Neural cell (in vitro differentiated cells): ENCODE data around the gene ARID1B. TPM values are rescaled to one million over a fixed set of nuclear protein-coding genes. Genes with fewer than 3 reads are reported as not detected.

Experiments
- H2AFZ ChIP-seq: fragments of 200-600, 300-800 bp; sonication (generic), shearing (Covaris generic); 2 replicates; pipeline ENCODE4 v1.6.0; 2014; ENCODE audit warnings: low read depth, mild to moderate bottlenecking, antibody characterized with exemption, low read length, moderate library complexity
- H3F3A ChIP-seq: fragments of 200-600 bp; shearing (Covaris generic); 2 replicates; pipeline ENCODE4 v1.6.1; 2016; ENCODE audit warnings: mild to moderate bottlenecking, moderate library complexity, mixed read lengths, antibody characterized with exemption, low read length; ENCODE audit not compliant: insufficient read depth, poor library complexity, severe bottlenecking
- H3K27ac ChIP-seq: fragments of 200-600, 300-800 bp; sonication (generic), shearing (Covaris generic); 2 replicates; pipeline ENCODE4 v1.5.1; 2014; ENCODE audit warnings: mild to moderate bottlenecking, low read length, moderate library complexity
- H3K27me3 ChIP-seq: fragments of 300-800, 200-600 bp; sonication (generic), shearing (Covaris generic); 2 replicates; pipeline ENCODE4 v1.6.0; 2014; ENCODE audit warnings: mild to moderate bottlenecking, low read depth, low read length, moderate library complexity; ENCODE audit not compliant: insufficient read depth
- H3K36me3 ChIP-seq: fragments of 300-800, 200-600 bp; sonication (generic), shearing (Covaris generic); 2 replicates; pipeline ENCODE4 v1.5.1; 2014; ENCODE audit warnings: mild to moderate bottlenecking, antibody characterized with exemption, low read length, moderate library complexity; ENCODE audit not compliant: insufficient read depth
- H3K4me2 ChIP-seq: fragments of 300-800, 200-600 bp; sonication (generic), shearing (Covaris generic); 2 replicates; pipeline ENCODE4 v1.6.0; 2014; ENCODE audit warnings: mild to moderate bottlenecking, low read length
- H3K4me3 ChIP-seq: fragments of 300-800, 200-600 bp; sonication (generic), shearing (Covaris generic); 2 replicates; pipeline ENCODE4 v1.5.1; 2014; ENCODE audit warnings: mild to moderate bottlenecking, low read length, moderate library complexity
- H3K79me2 ChIP-seq: fragments of 200-600 bp; shearing (Covaris generic); replicated peaks from 2 replicates; pipeline ENCODE4 v1.6.0; 2014; ENCODE audit warnings: mild to moderate bottlenecking, low read length, moderate library complexity; ENCODE audit not compliant: insufficient read depth
- H3K9ac ChIP-seq: fragments of 300-800, 200-600 bp; sonication (generic), shearing (Covaris generic); 2 replicates; pipeline ENCODE4 v1.6.1; 2016; ENCODE audit warnings: mild to moderate bottlenecking, low read length, mixed read lengths
- H3K9me2 ChIP-seq: fragments of 200-600 bp; shearing (Covaris generic); 2 replicates; pipeline ENCODE4 v1.6.1; 2016; ENCODE audit warnings: mild to moderate bottlenecking, low read length, mixed read lengths; ENCODE audit not compliant: insufficient read depth
- H3K9me3 ChIP-seq: fragments of 200-600, 300-800 bp; sonication (generic), shearing (Covaris generic); 2 replicates; pipeline ENCODE4 v1.6.1; 2016; ENCODE audit warnings: mild to moderate bottlenecking, mixed run types, low read length, moderate library complexity, mixed read lengths
- H4K20me1 ChIP-seq: fragments of 200-600 bp; shearing (Covaris generic); 2 replicates; pipeline ENCODE4 v1.6.1; 2016; ENCODE audit warnings: mild to moderate bottlenecking, mixed run types; ENCODE audit not compliant: insufficient read depth
- CTCF ChIP-seq: fragments of 450-650 bp; IDR thresholded peaks from 2 replicates; pipeline ENCODE4 v1.5.1; 2014; ENCODE audit warnings: antibody characterized with exemption, mild to moderate bottlenecking, moderate library complexity; ENCODE audit not compliant: poor library complexity, severe bottlenecking
- EP300 ChIP-seq: fragments of 450-650 bp; conservative IDR thresholded peaks from 2 replicates; pipeline ENCODE4 v1.6.1; 2014; ENCODE audit warnings: antibody characterized with exemption, mild to moderate bottlenecking, moderate library complexity; ENCODE audit not compliant: poor library complexity, severe bottlenecking
- EZH2 ChIP-seq: fragments of 200-600, 300-800 bp; shearing (Covaris generic), sonication (generic); IDR thresholded peaks from 2 replicates; pipeline ENCODE4 v1.6.1; 2014; ENCODE audit warnings: antibody characterized with exemption, low read length, borderline replicate concordance, mild to moderate bottlenecking; ENCODE audit not compliant: insufficient read depth, poor library complexity, severe bottlenecking
- MXI1 ChIP-seq: fragments of 450-650 bp; conservative IDR thresholded peaks from 2 replicates; pipeline ENCODE4 v1.6.1; 2014; ENCODE audit warnings: antibody characterized with exemption, mild to moderate bottlenecking; ENCODE audit not compliant: poor library complexity, severe bottlenecking
- POLR2AphosphoS5 ChIP-seq: IDR thresholded peaks from 2 replicates; pipeline ENCODE4 v1.6.1; 2012
- RAD21 ChIP-seq: fragments of 450-650 bp; conservative IDR thresholded peaks from 2 replicates; pipeline ENCODE4 v1.6.1; 2014; ENCODE audit warnings: antibody characterized with exemption, mild to moderate bottlenecking, moderate library complexity
- REST ChIP-seq: IDR thresholded peaks from 2 replicates; pipeline ENCODE4 v1.6.1; 2012; ENCODE audit warnings: borderline replicate concordance
- SMC3 ChIP-seq: fragments of 450-650 bp; conservative IDR thresholded peaks from 2 replicates; pipeline ENCODE4 v1.6.1; 2014; ENCODE audit warnings: antibody characterized with exemption, mild to moderate bottlenecking, moderate library complexity; ENCODE audit not compliant: poor library complexity
- TAF1 ChIP-seq: IDR thresholded peaks from 2 replicates; pipeline ENCODE4 v1.6.1; 2012; ENCODE audit warnings: low read depth
- polyA plus RNA-seq: library from polyadenylated mRNA; depleted of rRNA; stranded (reverse); fragments of >200 nt; gene quantifications from 2 replicates; pipeline ENCODE4 v1.2.3, GENCODE V29; 2014

Gene ARID1B
- polyA plus RNA-seq, 1 donor from 2014 or later = 35.0 TPM

GRCh38 chr6:156774863-156775405 is 2.2 kb upstream of the ARID1B start:
- Histone ChIP-seq H4K20me1 (peaks cover 1% of the 10 kb centered on the region), H3K27me3 (peaks cover 6% of the 10 kb centered on the region), H3K36me3 (no peaks in the 10 kb centered on the region), H3K9me2 (no peaks in the 10 kb centered on the region), H3K27ac (no peak overlapping the region), H3K9ac (no peak overlapping the region), H2AFZ (no peak overlapping the region), H3K79me2 (peaks cover 20% of the 10 kb centered on the region), H3K9me3 (no peaks in the 10 kb centered on the region), H3K4me2 (no peak overlapping the region), H3K4me3 (no peak overlapping the region), H3F3A (no peaks in the 10 kb centered on the region)
- TF ChIP-seq SMC3 (no peak), POLR2AphosphoS5 (no peak), RAD21 (no peak), EZH2 (no peak), REST (no peak)

- no peak overlapping the region for H3K9ac ChIP-seq
- H3K9me3 ChIP-seq = no peaks in the 10 kb centered on the region
- no peak overlapping the region for H3K4me2 ChIP-seq
- peaks cover 6% of the 10 kb centered on the region for H3K27me3 ChIP-seq
- no peaks in the 10 kb centered on the region for H3K36me3 ChIP-seq
- peaks cover 28% of the 10 kb centered on the region for H3K79me2 ChIP-seq
- peak overlapping the region; percentile 36 for H3K4me3 ChIP-seq
- H2AFZ ChIP-seq = no peak overlapping the region
- peaks cover 5% of the 10 kb centered on the region for H4K20me1 ChIP-seq
- TF ChIP-seq RAD21 (no peak), TAF1 (no peak), EP300 (no peak), CTCF (no peak), REST (no peak), MXI1 (no peak)
- no peaks in the 10 kb centered on the region for H3K9me2 ChIP-seq
- no peak overlapping the region for H3K27ac ChIP-seq
- peaks cover 2% of the 10 kb centered on the region for H3F3A ChIP-seq
Observed at GRCh38 chr6:156775717-156776116, 1.5 kb upstream of the ARID1B start.
